Osteocyte (in vitro differentiated cells): ENCODE results near the gene FMNL2. TPM values are rescaled to one million over a fixed set of nuclear protein-coding genes. Genes with fewer than 3 reads are reported as not detected.
A peak's percentile ranks its signal among the peaks of the same experiment; 100 is the strongest.

Experiments used
- DNase-seq: peaks from one replicate; pipeline ENCODE4 v3.0.0; 2021; ENCODE audit warnings: mixed read lengths; ENCODE audit not compliant: unreplicated experiment; ENCODE audit errors: extremely low spot score
- H3K27ac Mint-ChIP-seq: one replicate; pipeline ENCODE4 v1.8.0; 2021; ENCODE audit warnings: mild to moderate bottlenecking, mixed read lengths; ENCODE audit not compliant: unreplicated experiment
- H3K27me3 Mint-ChIP-seq: one replicate; pipeline ENCODE4 v1.8.0; 2021; ENCODE audit warnings: mixed read lengths; ENCODE audit not compliant: unreplicated experiment
- H3K36me3 Mint-ChIP-seq: one replicate; pipeline ENCODE4 v1.8.0; 2021; ENCODE audit warnings: mixed read lengths; ENCODE audit not compliant: unreplicated experiment
- H3K4me1 Mint-ChIP-seq: one replicate; pipeline ENCODE4 v1.8.0; 2021; ENCODE audit warnings: mixed read lengths; ENCODE audit not compliant: unreplicated experiment
- H3K4me3 Mint-ChIP-seq: one replicate; pipeline ENCODE4 v1.8.0; 2021; ENCODE audit warnings: mild to moderate bottlenecking, moderate library complexity, mixed read lengths; ENCODE audit not compliant: unreplicated experiment
- H3K9me3 Mint-ChIP-seq: one replicate; pipeline ENCODE4 v1.8.0; 2021; ENCODE audit warnings: mixed read lengths; ENCODE audit not compliant: unreplicated experiment
- total RNA-seq: library from RNA; stranded (reverse); gene quantifications from 2 replicates; pipeline ENCODE4 v1.2.1, GENCODE V29; 2021
- TF ChIP-seq, protein P1 (sequence below): fragments of 200-600 bp; sonication (generic); IDR thresholded peaks from 2 replicates; pipeline ENCODE4 v1.5.0; 2021; ENCODE audit warnings: antibody characterized with exemption, mild to moderate bottlenecking, moderate library complexity

Gene FMNL2
- total RNA-seq, 1 donor from 2014 or later, result 45.3 TPM

DNA sequence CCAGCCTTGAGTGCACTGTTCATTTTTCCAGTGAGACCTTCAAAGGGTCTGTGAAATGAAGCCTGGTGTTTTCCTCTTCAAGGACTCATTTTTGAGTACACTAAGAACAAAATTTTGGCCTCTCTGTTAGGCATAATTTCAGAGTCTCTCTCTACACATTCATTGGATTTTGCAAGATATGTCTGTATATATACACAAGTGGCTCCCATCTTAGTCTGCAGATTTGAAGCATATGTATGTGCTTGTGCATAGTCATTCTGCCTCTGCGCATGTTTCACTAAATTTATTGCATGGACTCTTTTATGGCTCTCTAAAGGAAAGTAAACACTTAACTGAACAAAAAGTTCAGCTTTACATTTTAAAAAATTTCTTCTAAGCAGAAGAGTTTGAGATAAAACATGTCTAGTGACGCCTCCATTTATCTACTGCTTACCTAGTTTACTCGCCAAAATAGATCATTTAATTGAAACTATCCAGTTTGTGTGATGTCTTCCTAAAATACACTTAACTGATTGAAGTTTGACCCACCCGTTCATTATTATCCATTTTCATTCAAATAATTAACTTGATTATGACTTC lies 145.9 kb downstream of the FMNL2 start:
- H3K36me3 Mint-ChIP-seq, result no peaks in the 10 kb centered on the region
- H3K27me3 Mint-ChIP-seq, result no peaks in the 10 kb centered on the region
- TF ChIP-seq, protein P1, sequence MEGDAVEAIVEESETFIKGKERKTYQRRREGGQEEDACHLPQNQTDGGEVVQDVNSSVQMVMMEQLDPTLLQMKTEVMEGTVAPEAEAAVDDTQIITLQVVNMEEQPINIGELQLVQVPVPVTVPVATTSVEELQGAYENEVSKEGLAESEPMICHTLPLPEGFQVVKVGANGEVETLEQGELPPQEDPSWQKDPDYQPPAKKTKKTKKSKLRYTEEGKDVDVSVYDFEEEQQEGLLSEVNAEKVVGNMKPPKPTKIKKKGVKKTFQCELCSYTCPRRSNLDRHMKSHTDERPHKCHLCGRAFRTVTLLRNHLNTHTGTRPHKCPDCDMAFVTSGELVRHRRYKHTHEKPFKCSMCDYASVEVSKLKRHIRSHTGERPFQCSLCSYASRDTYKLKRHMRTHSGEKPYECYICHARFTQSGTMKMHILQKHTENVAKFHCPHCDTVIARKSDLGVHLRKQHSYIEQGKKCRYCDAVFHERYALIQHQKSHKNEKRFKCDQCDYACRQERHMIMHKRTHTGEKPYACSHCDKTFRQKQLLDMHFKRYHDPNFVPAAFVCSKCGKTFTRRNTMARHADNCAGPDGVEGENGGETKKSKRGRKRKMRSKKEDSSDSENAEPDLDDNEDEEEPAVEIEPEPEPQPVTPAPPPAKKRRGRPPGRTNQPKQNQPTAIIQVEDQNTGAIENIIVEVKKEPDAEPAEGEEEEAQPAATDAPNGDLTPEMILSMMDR, result no peak
- H3K27ac Mint-ChIP-seq, result no peak overlapping the region
- peaks cover 29% of the 10 kb centered on the region for H3K4me1 Mint-ChIP-seq
- no peak for DNase-seq
- no peaks in the 10 kb centered on the region for H3K9me3 Mint-ChIP-seq
- H3K4me3 Mint-ChIP-seq, result no peak overlapping the region

DNA sequence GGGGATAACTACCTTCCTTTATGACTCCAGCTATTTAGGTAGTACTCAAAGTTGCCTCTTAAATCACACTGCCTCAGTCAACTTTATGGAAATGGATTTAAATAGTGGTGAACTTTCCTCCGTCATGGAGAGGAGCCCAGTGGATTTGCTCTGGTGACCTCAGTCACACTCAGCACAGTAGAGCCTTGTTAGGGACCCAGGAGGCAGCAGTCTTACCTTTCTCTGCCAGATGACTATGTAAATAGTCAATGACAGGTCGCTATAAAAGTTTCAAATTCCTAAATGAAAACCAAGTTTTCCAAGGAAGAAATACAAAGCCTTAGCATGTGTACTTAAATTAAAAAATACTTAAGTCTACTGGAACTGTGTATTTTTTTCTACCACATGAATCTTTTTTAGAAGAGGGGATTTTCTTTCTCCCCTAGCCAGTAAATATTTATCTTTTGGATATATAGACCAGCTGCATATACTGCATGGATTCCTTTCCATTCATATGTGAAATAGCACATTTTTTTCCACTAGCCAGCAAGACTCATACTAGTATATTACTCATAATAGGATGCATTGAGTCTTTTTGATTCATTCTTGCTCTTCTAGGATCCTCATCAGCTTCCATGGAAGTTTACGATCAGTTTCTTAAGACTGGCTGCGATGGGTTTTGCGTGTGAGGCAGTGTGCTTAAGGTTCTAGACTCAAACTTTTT lies 147.1 kb downstream of the FMNL2 start:
- DNase-seq, result no peak
- H3K27me3 Mint-ChIP-seq, result no peaks in the 10 kb centered on the region
- H3K27ac Mint-ChIP-seq, result no peak overlapping the region
- TF ChIP-seq, protein P1, result no peak
- H3K4me1 Mint-ChIP-seq, result peaks cover 39% of the 10 kb centered on the region
- H3K4me3 Mint-ChIP-seq, result no peak overlapping the region
- H3K9me3 Mint-ChIP-seq, result no peaks in the 10 kb centered on the region
- H3K36me3 Mint-ChIP-seq, result no peaks in the 10 kb centered on the region

DNA sequence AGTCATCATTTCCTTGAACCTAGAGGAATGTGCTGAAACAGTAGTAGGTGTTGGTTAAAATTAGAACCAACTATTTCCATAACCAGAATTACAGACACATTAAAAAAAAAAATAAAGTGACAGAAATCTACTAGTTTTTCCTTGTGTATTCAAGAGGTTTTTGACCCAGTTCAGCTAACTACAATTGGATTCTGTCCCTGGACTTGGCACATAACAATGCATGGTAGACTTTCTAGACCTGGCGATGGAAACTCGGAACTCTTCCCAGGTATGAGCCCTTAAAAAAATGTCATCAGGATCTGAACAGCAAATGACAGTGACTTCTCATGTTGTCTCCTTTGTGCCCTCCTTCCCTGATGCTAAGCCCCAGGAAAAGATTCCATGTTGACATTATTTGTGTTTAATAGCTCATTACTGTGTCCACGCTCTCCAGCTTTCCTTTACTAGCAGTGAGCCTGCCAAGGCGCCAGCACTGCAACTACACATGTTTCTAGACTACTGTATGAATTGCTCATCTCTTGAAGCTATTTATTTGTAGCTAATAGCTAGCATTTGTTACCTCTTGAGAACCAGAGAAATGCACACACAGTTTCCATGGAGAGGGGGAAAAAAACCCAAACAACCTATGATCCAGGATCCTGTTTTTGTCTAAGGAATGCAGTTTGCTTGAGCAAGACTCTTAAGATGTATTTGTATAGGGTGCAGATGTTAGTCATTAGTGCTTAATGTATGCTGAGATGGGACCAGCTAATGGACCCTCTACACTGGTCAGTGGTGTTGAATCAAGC lies 148.5 kb downstream of the FMNL2 start:
- H3K4me1 Mint-ChIP-seq, result peaks cover 40% of the 10 kb centered on the region
- H3K27ac Mint-ChIP-seq, result peak overlapping the region; percentile 27
- TF ChIP-seq, protein P1, result no peak
- no peaks in the 10 kb centered on the region for H3K9me3 Mint-ChIP-seq
- no peaks in the 10 kb centered on the region for H3K36me3 Mint-ChIP-seq
- no peaks in the 10 kb centered on the region for H3K27me3 Mint-ChIP-seq
- DNase-seq, result no peak
- no peak overlapping the region for H3K4me3 Mint-ChIP-seq

DNA sequence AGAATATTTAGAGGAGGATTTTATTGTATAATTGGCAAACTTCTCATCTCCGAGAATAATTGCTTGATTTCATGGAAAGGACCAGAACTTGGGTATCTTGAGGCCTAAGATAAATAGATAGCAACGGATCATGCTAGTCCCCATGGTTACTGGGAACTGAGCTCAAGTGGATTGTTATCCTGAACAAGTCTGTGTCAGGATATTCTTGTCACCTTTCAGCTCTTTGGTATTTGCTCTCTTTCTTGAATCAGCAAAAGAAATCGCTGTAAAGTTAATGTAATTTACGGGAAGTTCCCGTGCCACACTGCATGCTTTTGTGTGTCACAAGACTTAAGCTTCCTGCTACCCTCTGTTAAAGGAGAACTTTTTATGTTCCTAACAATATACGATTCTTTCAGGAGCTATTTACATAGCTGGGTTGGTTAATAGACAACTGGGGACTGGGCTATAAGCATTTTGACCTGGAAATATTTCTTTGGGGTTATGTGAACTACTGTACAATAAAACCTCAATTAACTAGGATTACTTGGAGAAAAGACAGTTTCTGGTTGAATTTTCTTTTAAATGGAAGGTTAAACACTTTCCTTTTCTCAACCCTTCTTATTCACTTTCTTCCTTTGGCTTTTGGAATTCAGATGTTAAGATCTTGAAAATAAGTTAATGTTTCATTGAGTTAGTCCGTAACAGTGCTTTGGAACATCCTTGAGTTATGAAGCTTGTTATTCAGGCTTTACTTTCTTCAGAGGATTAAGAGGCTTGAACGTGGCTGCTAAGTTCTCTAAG lies 151.2 kb downstream of the FMNL2 start:
- Mint-ChIP-seq H3K4me3 (peak overlapping the region; percentile 30), H3K4me1 (peaks cover 50% of the 10 kb centered on the region), H3K27me3 (no peaks in the 10 kb centered on the region), H3K36me3 (no peaks in the 10 kb centered on the region), H3K27ac (peak overlapping the region; percentile 61), H3K9me3 (no peaks in the 10 kb centered on the region)
- no peak for DNase-seq
- TF ChIP-seq, protein P1, result no peak
